Kidney epithelial cell (primary cell): ENCODE measurements around the gene AGBL4. TPM values are rescaled to one million over a fixed set of nuclear protein-coding genes. Genes with fewer than 3 reads are reported as not detected.
A peak's percentile ranks its signal among the peaks of the same experiment; 100 is the strongest.

Experiments
- DNase-seq: peaks from one replicate; pipeline ENCODE4 v3.0.0-alpha.2; 2010; ENCODE audit warnings: low read depth
- H3K27me3 ChIP-seq: 2 replicates; pipeline ENCODE4 v1.6.0; 2011; ENCODE audit warnings: low read length; ENCODE audit not compliant: control insufficient read depth, insufficient read depth
- H3K36me3 ChIP-seq: 2 replicates; pipeline ENCODE4 v1.5.1; 2011; ENCODE audit warnings: low read length; ENCODE audit not compliant: control insufficient read depth, insufficient read depth
- H3K4me3 ChIP-seq: 2 replicates; pipeline ENCODE4 v1.5.1; 2011; ENCODE audit warnings: low read depth, mild to moderate bottlenecking, control low read depth, low read length
- CTCF ChIP-seq: IDR thresholded peaks from 2 replicates; pipeline ENCODE4 v1.5.1; 2011; ENCODE audit warnings: mild to moderate bottlenecking, moderate library complexity, low read length, control low read depth, inconsistent platforms; ENCODE audit not compliant: insufficient read depth, poor library complexity, severe bottlenecking
- total RNA-seq: library from RNA; depleted of rRNA; stranded (reverse); fragments of >200 nt; gene quantifications from 2 replicates; pipeline ENCODE4 v1.2.3, GENCODE V29; 2015

The AGBL4 gene
- total RNA-seq, 1 donor from 2014 or later, result not detected

GRCh38 chr1:49465486-49466185 lies 558.1 kb downstream of the AGBL4 start:
- Histone ChIP-seq H3K4me3 (no peak overlapping the region), H3K27me3 (no peaks in the 10 kb centered on the region), H3K36me3 (no peaks in the 10 kb centered on the region)
- TF ChIP-seq CTCF, result no peak
- no peak for DNase-seq

- no peak for DNase-seq
- no peak overlapping the region for H3K4me3 ChIP-seq
- no peak for TF ChIP-seq CTCF
- no peaks in the 10 kb centered on the region for H3K36me3 ChIP-seq
- no peaks in the 10 kb centered on the region for H3K27me3 ChIP-seq
Measured at GRCh38 chr1:49448200-49448599, 575.6 kb downstream of the AGBL4 start.

- Histone ChIP-seq H3K4me3 (no peak overlapping the region), H3K36me3 (no peaks in the 10 kb centered on the region), H3K27me3 (no peaks in the 10 kb centered on the region)
- no peak for DNase-seq
- no peak for TF ChIP-seq CTCF
Measured at GRCh38 chr1:49436865-49437264, 586.9 kb downstream of the AGBL4 start.

GRCh38 chr1:49435291-49435690 lies 588.5 kb downstream of the AGBL4 start:
- no peaks in the 10 kb centered on the region for H3K27me3 ChIP-seq
- TF ChIP-seq CTCF, result no peak
- no peak for DNase-seq
- H3K36me3 ChIP-seq, result no peaks in the 10 kb centered on the region
- no peak overlapping the region for H3K4me3 ChIP-seq

- no peak overlapping the region for H3K4me3 ChIP-seq
- peak; percentile 23 for DNase-seq
- no peaks in the 10 kb centered on the region for H3K27me3 ChIP-seq
- no peak for TF ChIP-seq CTCF
- H3K36me3 ChIP-seq, result no peaks in the 10 kb centered on the region
Measured at GRCh38 chr1:49424782-49425181, 599.0 kb downstream of the AGBL4 start.

GRCh38 chr1:49416758-49417157 lies 607.0 kb downstream of the AGBL4 start:
- no peak for TF ChIP-seq CTCF
- Histone ChIP-seq H3K36me3 (no peaks in the 10 kb centered on the region), H3K4me3 (no peak overlapping the region), H3K27me3 (no peaks in the 10 kb centered on the region)
- DNase-seq, result no peak
